SU-DHL-6 (cell line): ENCODE data around the gene TPO.

Experiments used
- H2AFZ ChIP-seq: fragments of 200-600 bp; sonication (generic); 2 replicates; pipeline ENCODE4 v1.6.1; 2014; ENCODE audit warnings: low read depth, mild to moderate bottlenecking, moderate library complexity, mixed read lengths, antibody characterized with exemption, low read length; ENCODE audit not compliant: severe bottlenecking
- H3F3A ChIP-seq: fragments of 200-600 bp; shearing (Covaris generic); 2 replicates; pipeline ENCODE4 v1.6.0; 2016; ENCODE audit warnings: antibody characterized with exemption, mild to moderate bottlenecking; ENCODE audit not compliant: insufficient read depth
- H3K27ac ChIP-seq: fragments of 200-600 bp; sonication (generic); 2 replicates; pipeline ENCODE4 v1.5.1; 2016; ENCODE audit warnings: low read depth, mild to moderate bottlenecking, low read length, moderate library complexity, mixed read lengths
- H3K27me3 ChIP-seq: fragments of 200-600 bp; sonication (generic), shearing (Covaris generic); 2 replicates; pipeline ENCODE4 v1.6.0; 2014; ENCODE audit warnings: mild to moderate bottlenecking, low read length
- H3K36me3 ChIP-seq: fragments of 200-600 bp; sonication (generic); 2 replicates; pipeline ENCODE4 v1.6.1; 2014; ENCODE audit warnings: mild to moderate bottlenecking, low read length, mixed read lengths
- H3K4me2 ChIP-seq: fragments of 300-600, 200-600 bp; shearing (Covaris generic), sonication (generic); 2 replicates; pipeline ENCODE4 v1.6.0; 2014; ENCODE audit warnings: low read length, low read depth, mild to moderate bottlenecking; ENCODE audit not compliant: poor library complexity, severe bottlenecking
- H3K4me3 ChIP-seq: fragments of 200-600 bp; sonication (generic); 2 replicates; pipeline ENCODE4 v1.5.1; 2014; ENCODE audit warnings: antibody characterized with exemption, low read length, mild to moderate bottlenecking, mixed read lengths; ENCODE audit not compliant: insufficient read depth, poor library complexity, severe bottlenecking
- H3K79me2 ChIP-seq: fragments of 200-600 bp; sonication (generic); 2 replicates; pipeline ENCODE4 v1.6.1; 2014; ENCODE audit warnings: mild to moderate bottlenecking, low read length, moderate library complexity; ENCODE audit not compliant: insufficient read depth
- H3K9ac ChIP-seq: fragments of 200-600 bp; sonication (generic); 2 replicates; pipeline ENCODE4 v1.7.0; 2014; ENCODE audit warnings: mild to moderate bottlenecking, low read length
- H3K9me2 ChIP-seq: fragments of 200-600 bp; sonication (generic); replicated peaks from 2 replicates; pipeline ENCODE4 v1.6.1; 2014; ENCODE audit warnings: low read length; ENCODE audit not compliant: insufficient read depth
- H3K9me3 ChIP-seq: fragments of 200-600 bp; sonication (generic); 2 replicates; pipeline ENCODE4 v1.6.1; 2014; ENCODE audit warnings: low read length, mixed read lengths; ENCODE audit not compliant: insufficient read depth
- H4K20me1 ChIP-seq: fragments of 200-600 bp; sonication (generic); 2 replicates; pipeline ENCODE4 v1.6.1; 2014; ENCODE audit warnings: low read depth, mild to moderate bottlenecking, antibody characterized with exemption, low read length, moderate library complexity, mixed read lengths
- CTCF ChIP-seq: fragments of 200-600 bp; sonication (generic); IDR thresholded peaks from one replicate; pipeline ENCODE4 v1.5.1; 2017; ENCODE audit warnings: antibody characterized with exemption, mild to moderate bottlenecking, low read length, moderate library complexity; ENCODE audit not compliant: insufficient read depth, poor library complexity, severe bottlenecking
- EZH2phosphoT487 ChIP-seq: fragments of 200-600 bp; sonication (generic), shearing (Covaris generic); conservative IDR thresholded peaks from 2 replicates; pipeline ENCODE4 v1.6.1; 2018; ENCODE audit warnings: mild to moderate bottlenecking, antibody characterized with exemption, low read length, moderate library complexity, mixed read lengths

TPO gene

GRCh38 chr2:1450915-1451314, 37.7 kb downstream of the TPO start:
- Histone ChIP-seq H3K9me3 (no peaks in the 10 kb centered on the region), H4K20me1 (no peaks in the 10 kb centered on the region), H3F3A (no peaks in the 10 kb centered on the region), H3K27ac (no peak overlapping the region), H3K4me3 (no peak overlapping the region), H3K36me3 (no peaks in the 10 kb centered on the region), H3K9me2 (no peaks in the 10 kb centered on the region), H2AFZ (no peak overlapping the region), H3K79me2 (no peaks in the 10 kb centered on the region), H3K4me2 (no peak overlapping the region), H3K27me3 (no peaks in the 10 kb centered on the region), H3K9ac (no peak overlapping the region)
- TF ChIP-seq EZH2phosphoT487 (no peak), CTCF (no peak)

- Histone ChIP-seq H2AFZ (no peak overlapping the region), H3K79me2 (no peaks in the 10 kb centered on the region), H3K9ac (no peak overlapping the region), H3K9me3 (no peaks in the 10 kb centered on the region), H3F3A (no peaks in the 10 kb centered on the region), H3K4me2 (no peak overlapping the region), H3K27me3 (no peaks in the 10 kb centered on the region), H3K9me2 (no peaks in the 10 kb centered on the region), H4K20me1 (no peaks in the 10 kb centered on the region), H3K36me3 (no peaks in the 10 kb centered on the region), H3K27ac (no peak overlapping the region), H3K4me3 (no peak overlapping the region)
- TF ChIP-seq EZH2phosphoT487 (no peak), CTCF (no peak)
Measured at GRCh38 chr2:1451422-1451821, 38.2 kb downstream of the TPO start.

GRCh38 chr2:1453561-1453960, 40.3 kb downstream of the TPO start:
- TF ChIP-seq EZH2phosphoT487 (no peak), CTCF (no peak)

GRCh38 chr2:1454346-1454745, 41.1 kb downstream of the TPO start:
- Histone ChIP-seq H4K20me1 (no peaks in the 10 kb centered on the region), H3K4me3 (no peak overlapping the region), H3K9ac (no peak overlapping the region), H3K9me3 (no peaks in the 10 kb centered on the region), H3K27me3 (no peaks in the 10 kb centered on the region), H2AFZ (no peak overlapping the region), H3F3A (no peaks in the 10 kb centered on the region), H3K4me2 (no peak overlapping the region), H3K9me2 (no peaks in the 10 kb centered on the region), H3K79me2 (no peaks in the 10 kb centered on the region), H3K36me3 (no peaks in the 10 kb centered on the region), H3K27ac (no peak overlapping the region)
- TF ChIP-seq CTCF (no peak), EZH2phosphoT487 (no peak)

More at GRCh38 chr2:1453561-1453960, 40.3 kb downstream of the TPO start:
- no peak overlapping the region for H3K4me3 ChIP-seq
- H3K27ac ChIP-seq: no peak overlapping the region
- H2AFZ ChIP-seq: no peak overlapping the region
- H3K4me2 ChIP-seq: no peak overlapping the region
- no peak overlapping the region for H3K9ac ChIP-seq
- no peaks in the 10 kb centered on the region for H3K9me2 ChIP-seq
- no peaks in the 10 kb centered on the region for H3K9me3 ChIP-seq
- H3K27me3 ChIP-seq: no peaks in the 10 kb centered on the region
- H4K20me1 ChIP-seq: no peaks in the 10 kb centered on the region
- H3K79me2 ChIP-seq: no peaks in the 10 kb centered on the region
- H3K36me3 ChIP-seq: no peaks in the 10 kb centered on the region
- H3F3A ChIP-seq: no peaks in the 10 kb centered on the region
